Tongue (tissue), 3 donors: Measurements from ENCODE around the gene HCAR3. TPM values are rescaled to one million over a fixed set of nuclear protein-coding genes. Genes with fewer than 3 reads are reported as not detected.

ENCODE experiments used
- DNase-seq: peaks from one replicate; pipeline ENCODE4 v3.0.0-alpha.2; 2015
- small RNA-seq: library from RNA; depleted of rRNA; stranded (forward); fragments of <200 nt; gene quantifications from one replicate; pipeline ENCODE3, GENCODE V24; 2014; ENCODE audit warnings: low replicate concordance
- total RNA-seq: library from RNA; depleted of rRNA; stranded (reverse); fragments of >200 nt; gene quantifications from one replicate; pipeline ENCODE4 v1.2.3, GENCODE V29; 2014

The HCAR3 gene
- total RNA-seq, 1 donor from 2014 or later = 2.6 TPM

DNA sequence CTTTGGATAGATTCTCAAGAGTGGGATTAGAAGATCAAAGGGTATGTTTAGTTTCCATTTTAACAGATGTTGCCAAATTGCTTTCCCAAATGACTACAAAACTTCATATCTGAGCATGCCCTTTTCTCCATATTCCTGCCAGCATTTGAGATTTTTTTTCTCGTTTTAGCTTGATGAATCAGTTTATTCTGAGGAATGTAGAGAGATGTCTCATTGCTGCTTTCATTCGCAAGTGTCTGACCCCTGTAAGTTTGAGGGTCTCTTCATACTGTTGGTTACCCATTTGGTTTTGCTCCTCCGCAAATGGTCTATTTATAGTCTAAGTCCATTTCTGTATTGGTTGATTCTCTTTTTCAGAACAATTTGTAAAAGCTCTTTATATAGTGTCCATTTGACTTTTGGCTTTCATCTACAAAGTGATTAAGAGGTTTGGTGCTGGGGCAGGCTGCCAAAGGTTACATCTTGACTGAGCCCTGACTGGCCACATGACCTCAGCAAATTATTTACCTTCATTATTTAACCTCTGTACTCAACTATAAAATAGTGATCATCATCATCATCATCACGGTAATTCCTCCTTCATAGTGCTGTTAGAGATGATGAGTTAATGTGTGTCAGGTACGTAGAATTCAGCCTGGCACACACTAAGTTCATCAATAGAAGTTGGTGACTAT lies 47.1 kb downstream of the HCAR3 start:
- no peak for DNase-seq

- DNase-seq = no peak
Measured at GRCh38 chr12:122668268-122668667, 48.3 kb downstream of the HCAR3 start.

GRCh38 chr12:122665759-122666158 lies 50.9 kb downstream of the HCAR3 start:
- DNase-seq = no peak

- no peak for DNase-seq
Measured at GRCh38 chr12:122665349-122665748, 51.3 kb downstream of the HCAR3 start.

Small RNA genes lying within 50 kb of the gene (small RNA-seq; reads per million reads assigned to genes)
- not detected for gene AC026333.2

Other genes with a start within 250 kb of the HCAR3 start
- 31.3 TPM for gene ZCCHC8, start 215.9 kb downstream of the HCAR3 start, total RNA-seq
- gene RSRC2, start 189.9 kb downstream of the HCAR3 start, total RNA-seq = 77.9 TPM
- gene KNTC1, start 189.6 kb downstream of the HCAR3 start, total RNA-seq = 28.5 TPM
- gene HCAR2, start 13.5 kb downstream of the HCAR3 start, total RNA-seq = 3.4 TPM
- gene HCAR1, start 14.0 kb upstream of the HCAR3 start, total RNA-seq = 0.10 TPM
- gene DENR, start 36.0 kb upstream of the HCAR3 start, total RNA-seq = 40.8 TPM
- 2.8 TPM for gene CCDC62, start 57.8 kb upstream of the HCAR3 start, total RNA-seq
- gene HIP1R, start 118.6 kb upstream of the HCAR3 start, total RNA-seq = 14.1 TPM
- 32.6 TPM for gene VPS37B, start 179.3 kb upstream of the HCAR3 start, total RNA-seq
- 4.1 TPM for gene ABCB9, start 249.7 kb upstream of the HCAR3 start, total RNA-seq